K562 (cell line): Measurements from ENCODE around the gene ZBTB20. TPM values are rescaled to one million over a fixed set of nuclear protein-coding genes. Genes with fewer than 3 reads are reported as not detected.

ENCODE experiments used
- ATAC-seq: fragments of 200-7000 bp; cut with Tn5 transposase; 3 replicates; pipeline ENCODE4 v1.9.1; 2020; ENCODE audit warnings: moderate library complexity
- BruUV-seq: library from RNA; stranded (reverse); fragments of 400-500 nt; replicated peaks from 2 replicates; lab custom pipeline; 2021; lab: Mats Ljungman, UMichigan
- CTCF ChIA-PET: fragments of 300-600 bp; formaldehyde crosslinking; extraction: SDS; loops from one replicate; lab custom pipeline; 2021; ENCODE audit warnings: low intra/inter-chr PET ratio; lab: Yijun Ruan, JAX
- POLR2A ChIA-PET: fragments of 300-600, 350-650 bp; sonication (Branson Sonifier 250); formaldehyde crosslinking; extraction: SDS; loops from one replicate; lab custom pipeline; 2021; ENCODE audit warnings: antibody characterized with exemption, inconsistent platforms; lab: Yijun Ruan, JAX
- DNase-seq, 4 experiments: peaks; one replicate each; pipeline versions ENCODE4 v3.0.0 to v3.0.0-alpha.2; 2011 to 2018; ENCODE audit warnings: low spot score in 3 of 4, mixed read lengths in 3 of 4; ENCODE audit errors: extremely low read depth in 1 of 4
- FAIRE-seq: peaks from 2 replicates; lab custom pipeline; 2011; peaks lifted over from hg19 to GRCh38; lab: Jason Lieb, UNC
- H2AFZ ChIP-seq: 2 replicates; pipeline ENCODE4 v1.6.0; 2011; ENCODE audit warnings: low read depth, low read length, control low read depth, inconsistent platforms
- H3K27ac ChIP-seq: fragments of 200-600 bp; 3 replicates; pipeline ENCODE4 v1.8.0; 2011; ENCODE audit warnings: low read depth, mild to moderate bottlenecking, control low read depth, inconsistent platforms, low read length, moderate library complexity, mixed read lengths; ENCODE audit errors: extremely low read depth
- H3K27me3 ChIP-seq, 2 experiments: fragments of 300-600 bp in 1 of 2; 2 replicates in 1 of 2; 3 replicates in 1 of 2; pipeline versions ENCODE4 v1.6.0 to v1.8.0; 2011; ENCODE audit warnings: inconsistent platforms in 2 of 2, low read length in 2 of 2, mild to moderate bottlenecking in 1 of 2, mixed read lengths in 1 of 2, moderate library complexity in 1 of 2; ENCODE audit not compliant: control insufficient read depth in 2 of 2, insufficient read depth in 2 of 2
- H3K36me3 ChIP-seq: fragments of 300-600 bp; 3 replicates; pipeline ENCODE4 v1.8.0; 2011; ENCODE audit warnings: mild to moderate bottlenecking, low read length, inconsistent platforms; ENCODE audit not compliant: control insufficient read depth, insufficient read depth
- H3K4me1 ChIP-seq, 2 experiments: fragments of 200-600 bp in 1 of 2; replicated peaks in 1 of 2; 2 replicates in 1 of 2; 3 replicates in 1 of 2; pipeline versions ENCODE4 v1.5.1 to v1.8.0; 2011; ENCODE audit warnings: inconsistent platforms in 2 of 2, low read length in 2 of 2, mild to moderate bottlenecking in 1 of 2, mixed read lengths in 1 of 2, moderate library complexity in 1 of 2; ENCODE audit not compliant: control insufficient read depth in 2 of 2, insufficient read depth in 2 of 2
- H3K4me2 ChIP-seq: 2 replicates; pipeline ENCODE4 v1.6.1; 2011; ENCODE audit warnings: low read length, control low read depth, inconsistent platforms, mixed read lengths; ENCODE audit not compliant: insufficient read depth
- H3K4me3 ChIP-seq: fragments of 200-600 bp; sonication (generic), shearing (Covaris generic); 2 replicates; pipeline ENCODE4 v1.5.1; 2016; ENCODE audit warnings: control low read depth, inconsistent platforms
- H3K79me2 ChIP-seq: fragments of 200-600 bp; 3 replicates; pipeline ENCODE4 v1.8.0; 2011; ENCODE audit warnings: low read length, inconsistent platforms; ENCODE audit not compliant: control insufficient read depth, insufficient read depth
- H3K9ac ChIP-seq, 2 experiments: 2 replicates each; pipeline versions ENCODE4 v1.6.0 to v1.6.1; 2011; ENCODE audit warnings: low read depth in 2 of 2, low read length in 2 of 2, control low read depth in 1 of 2, inconsistent platforms in 1 of 2, mild to moderate bottlenecking in 1 of 2, mixed read lengths in 1 of 2; ENCODE audit not compliant: insufficient read depth in 1 of 2
- H3K9me1 ChIP-seq: one replicate; pipeline ENCODE4 v1.6.0; 2011; ENCODE audit warnings: inconsistent platforms, mild to moderate bottlenecking, low read length, moderate library complexity; ENCODE audit not compliant: control insufficient read depth, insufficient read depth
- H3K9me3 ChIP-seq: replicated peaks from 2 replicates; pipeline ENCODE4 v1.5.1; 2011; ENCODE audit warnings: low read depth, low read length, inconsistent platforms; ENCODE audit not compliant: control insufficient read depth, insufficient read depth
- H4K20me1 ChIP-seq: replicated peaks from 2 replicates; pipeline ENCODE4 v1.6.1; 2011; ENCODE audit warnings: low read length, inconsistent platforms, mixed read lengths; ENCODE audit not compliant: control insufficient read depth, insufficient read depth
- BHLHE40 ChIP-seq: IDR thresholded peaks from 2 replicates; pipeline ENCODE4 v1.6.1; 2011; ENCODE audit warnings: low read length, improper control_type of control experiment
- CGGBP1 ChIP-seq: fragments of 250-450 bp; sonication (Bioruptor Pico); IDR thresholded peaks from 2 replicates; pipeline ENCODE4 v1.9.0; 2021; ENCODE audit warnings: mild to moderate bottlenecking
- TFAM ChIP-seq: fragments of 250-450 bp; sonication (Bioruptor Pico); conservative IDR thresholded peaks from 2 replicates; pipeline ENCODE4 v1.5.0; 2021; ENCODE audit warnings: mild to moderate bottlenecking, moderate library complexity
- ZNF253 ChIP-seq: fragments of 250-450 bp; sonication (Bioruptor Pico); conservative IDR thresholded peaks from 2 replicates; pipeline ENCODE4 v1.6.1; 2021; ENCODE audit warnings: mild to moderate bottlenecking
- ZNF830 ChIP-seq: fragments of 250-450 bp; sonication (Bioruptor Pico); IDR thresholded peaks from 2 replicates; pipeline ENCODE4 v1.5.0; 2021; ENCODE audit warnings: mild to moderate bottlenecking
- in situ Hi-C: fragments of 300-500 bp; cut with MboI; formaldehyde crosslinking; loops from 4 replicates; pipeline ENCODE4 v1.15.0; 2018; ENCODE audit warnings: inconsistent platforms, mixed read lengths
- intact Hi-C: fragments of 100-400 bp; cut with micrococcal nuclease; formaldehyde crosslinking; loops from 2 replicates; pipeline ENCODE4 v1.14.2; 2022
- polyA plus RNA-seq, 8 experiments: library from polyadenylated mRNA; depleted of rRNA in 4 of 8; stranded (reverse) in 5 of 8; unstranded in 3 of 8; fragments of >200 nt; fragmentation: Nextera tagmentation in 2 of 8; fragmentation: Illumina TruSeq in 1 of 8; extraction: Ambion mirVana in 2 of 8; extraction: Trizol in 1 of 8; gene quantifications; 2 replicates each; pipeline versions ENCODE4 v1.2.1 to v1.2.3, GENCODE V29; 2011 to 2014; ENCODE audit warnings: inconsistent platforms in 1 of 8, missing spikeins in 1 of 8
- total RNA-seq, 7 experiments: library from RNA; depleted of rRNA in 6 of 7; stranded (reverse); fragments of >200 nt in 6 of 7; fragmentation: Illumina TruSeq in 2 of 7; extraction: Trizol in 2 of 7; gene quantifications; 2 replicates each; pipeline versions ENCODE4 v1.2.1 to v1.2.3, GENCODE V29; 2011 to 2021; ENCODE audit warnings: low replicate concordance in 1 of 7

Gene ZBTB20
- total and polyA plus RNA-seq, 9 of the 15 experiments (the other 6 are each of a cell fraction or from before 2014, with no cell fraction given) = 0.17 to 1.7 (median 0.45) TPM

DNA sequence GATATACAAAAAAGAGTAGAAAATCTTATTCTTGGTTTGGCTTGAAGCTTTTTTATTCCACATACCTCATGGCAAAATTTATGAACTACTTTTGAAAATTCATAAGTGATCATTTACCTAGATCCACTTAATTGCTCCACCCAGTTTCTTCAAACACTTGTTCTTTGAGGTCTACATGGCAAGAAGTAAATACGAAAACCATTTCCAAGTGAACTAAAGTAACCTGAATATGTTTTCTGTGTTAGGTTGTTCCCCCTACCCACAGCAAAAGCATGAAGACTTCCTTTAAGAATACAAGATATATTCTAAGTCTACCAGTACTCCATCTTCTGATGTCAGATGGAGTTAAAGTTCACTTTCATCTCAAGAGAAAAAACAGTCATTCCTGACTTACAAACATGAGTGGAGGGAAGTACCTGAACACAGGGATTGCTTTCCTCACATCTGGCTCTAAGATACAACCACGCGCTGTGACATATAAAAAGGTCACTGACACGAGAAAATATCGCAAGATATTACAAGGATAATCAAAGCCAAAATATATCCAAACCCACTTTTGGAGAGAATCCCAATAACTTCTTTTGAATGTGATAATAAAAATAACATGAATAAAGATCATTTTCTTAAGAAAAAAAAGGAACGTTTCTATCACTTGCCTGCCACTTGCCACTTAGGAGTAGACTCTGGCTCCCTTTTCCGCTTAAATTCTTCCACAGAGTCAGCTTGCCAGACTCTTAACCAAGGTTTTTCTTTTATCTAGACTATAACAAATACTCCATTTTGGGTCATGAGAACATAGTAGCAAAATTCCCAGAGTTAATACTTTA lies 428.8 kb downstream of the ZBTB20 start (continued):
- TF ChIP-seq ZNF253 (no peak), TFAM (CRISPR knock-in tag) (no peak), CGGBP1 (CRISPR knock-in tag) (no peak)

DNA sequence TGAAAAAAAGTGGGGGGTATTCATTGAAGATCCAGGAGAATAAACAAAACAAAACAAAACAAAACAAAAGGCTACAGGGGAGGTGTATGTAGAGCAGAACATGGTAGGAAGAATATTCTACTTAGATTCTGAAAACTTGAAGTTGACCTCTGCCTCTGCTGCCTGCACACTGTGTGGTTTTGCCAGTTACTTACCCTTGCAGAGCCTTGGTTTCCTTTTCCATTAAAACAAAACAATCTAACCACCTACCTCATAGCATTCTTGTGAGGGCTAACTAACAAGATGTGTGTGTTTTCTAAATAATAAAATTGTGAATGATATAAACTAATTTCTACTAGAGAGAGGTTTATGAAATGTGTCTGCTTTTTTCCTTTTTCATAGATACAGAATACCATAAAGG lies 430.2 kb downstream of the ZBTB20 start:
- Histone ChIP-seq H2AFZ (no peak overlapping the region), H3K4me1 (no peaks in the 10 kb centered on the region)
- POLR2A ChIA-PET = no interaction called here

More for the DNA sequence above, 430.2 kb downstream of the ZBTB20 start:
- Histone ChIP-seq H3K9ac (no peak overlapping the region), H4K20me1 (no peaks in the 10 kb centered on the region), H3K27me3 (no peaks in the 10 kb centered on the region), H3K79me2 (no peaks in the 10 kb centered on the region), H3K36me3 (no peaks in the 10 kb centered on the region), H3K9me1 (no peaks in the 10 kb centered on the region), H3K4me3 (no peak overlapping the region), H3K4me2 (no peak overlapping the region), H3K9me3 (no peaks in the 10 kb centered on the region), H3K27ac (no peak overlapping the region)
- ATAC-seq = no peak
- no TSS peak for BruUV-seq
- TF ChIP-seq ZNF830 (CRISPR knock-in tag) (no peak), BHLHE40 (no peak)
- FAIRE-seq = no peak
- CTCF ChIA-PET = no interaction called here
- in situ Hi-C loops (no loop called here), intact Hi-C loops (no loop called here)
- no peak for DNase-seq
